Activated T-cell treated with anti-CD3 and anti-CD28 coated beads, Interleukin-2, amount 50 U/mL, for 24 hours (primary cell): ENCODE measurements around the gene ACBD3.

ENCODE experiments used
- DNase-seq: peaks from one replicate; pipeline ENCODE4 v3.0.0-alpha.2; 2020
- H3K27ac Mint-ChIP-seq: 2 replicates; pipeline ENCODE4 v1.8.0; 2020; ENCODE audit warnings: mild to moderate bottlenecking, mixed read lengths
- H3K27me3 Mint-ChIP-seq: 2 replicates; pipeline ENCODE4 v1.8.0; 2020; ENCODE audit warnings: mixed read lengths
- H3K36me3 Mint-ChIP-seq: 2 replicates; pipeline ENCODE4 v1.8.0; 2020; ENCODE audit warnings: low read depth, mixed read lengths
- H3K4me1 Mint-ChIP-seq: 2 replicates; pipeline ENCODE4 v1.8.0; 2020; ENCODE audit warnings: low read depth, mixed read lengths
- H3K4me3 Mint-ChIP-seq: 2 replicates; pipeline ENCODE4 v1.8.0; 2020; ENCODE audit warnings: mild to moderate bottlenecking, moderate library complexity, mixed read lengths
- H3K9me3 Mint-ChIP-seq: 2 replicates; pipeline ENCODE4 v1.8.0; 2020; ENCODE audit warnings: mixed read lengths

ACBD3 gene

DNA sequence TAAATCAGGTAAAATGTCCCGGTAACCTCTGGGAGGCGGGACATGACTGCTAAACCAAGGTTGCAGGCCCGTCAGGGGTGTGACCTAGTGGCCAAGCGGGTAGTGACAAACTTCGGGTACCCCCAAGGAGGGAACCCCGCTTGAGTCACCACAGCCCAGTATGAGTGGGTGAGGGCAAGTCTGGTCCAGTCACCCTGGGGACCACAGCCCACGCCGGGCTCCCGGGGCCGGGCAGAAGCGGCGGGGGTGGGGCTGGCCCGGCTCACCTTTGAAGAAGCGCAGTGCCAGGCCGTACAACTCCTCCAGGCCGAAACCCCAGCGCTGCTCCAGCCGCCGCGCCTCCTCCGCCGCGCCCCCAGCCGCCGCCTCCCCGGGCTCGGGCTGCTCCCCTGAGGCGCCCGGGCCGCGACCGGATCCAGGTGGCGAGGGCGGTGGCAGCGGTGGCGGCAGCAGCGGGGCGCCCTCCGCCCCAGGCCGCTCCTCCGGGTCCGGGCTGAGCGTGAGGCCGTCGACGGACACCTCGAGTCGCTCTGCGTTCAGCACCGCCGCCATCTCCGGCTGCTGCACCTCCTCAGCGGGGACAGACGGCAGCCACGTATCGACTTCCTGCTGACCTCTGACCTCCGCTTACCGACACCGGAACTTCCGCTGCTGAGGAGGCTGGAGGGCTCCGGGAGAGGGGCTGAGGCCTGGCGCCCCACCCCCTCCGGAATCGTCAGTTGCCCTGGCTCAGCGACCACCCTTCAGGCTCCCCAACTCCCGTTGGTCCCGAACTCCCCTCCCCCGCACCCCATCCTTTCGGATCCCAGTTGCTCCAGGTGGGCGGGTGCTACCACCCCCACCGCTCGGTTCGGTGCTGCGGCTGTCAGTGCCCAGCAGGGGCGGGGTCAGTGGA, at the start of gene ACBD3:
ACBD3 (minus strand) TSS at position 618 of the 895 bp plus-strand sequence; CDS start at position 552, 66 bp downstream.
- H3K4me1 Mint-ChIP-seq = peaks cover 40% of the 10 kb centered on the region

DNA sequence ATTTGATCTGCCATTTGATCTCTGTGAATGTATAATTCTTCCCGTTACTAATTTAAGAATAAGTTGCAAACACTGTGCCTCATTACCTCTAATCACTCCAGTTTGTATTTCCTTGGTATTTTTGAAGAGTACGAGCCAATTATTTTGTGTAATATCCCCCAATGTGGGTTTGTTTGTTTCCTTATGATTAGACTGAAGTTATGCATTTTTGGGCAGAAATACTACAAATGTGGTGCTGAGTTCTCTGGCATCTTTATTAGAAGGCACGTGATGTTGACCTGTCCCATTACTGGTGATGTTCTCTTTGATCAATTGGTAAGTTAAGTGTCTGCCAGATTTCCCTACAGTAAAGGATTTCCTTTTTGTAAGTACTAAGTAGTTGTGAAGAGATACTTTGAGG, 47.3 kb upstream of the ACBD3 start:
- H3K27ac Mint-ChIP-seq = no peak overlapping the region
- no peak for DNase-seq
- peaks cover 66% of the 10 kb centered on the region for H3K36me3 Mint-ChIP-seq
- H3K9me3 Mint-ChIP-seq = no peaks in the 10 kb centered on the region
- no peak overlapping the region for H3K4me3 Mint-ChIP-seq
- H3K27me3 Mint-ChIP-seq = no peaks in the 10 kb centered on the region
- no peaks in the 10 kb centered on the region for H3K4me1 Mint-ChIP-seq

More for the DNA sequence above, at the start of gene ACBD3:
- DNase-seq = peak; percentile 89
- peak within 1 kb of the TSS; percentile 92 for H3K4me3 Mint-ChIP-seq
- no peaks in the 10 kb centered on the region for H3K27me3 Mint-ChIP-seq
- no peaks in the 10 kb centered on the region for H3K9me3 Mint-ChIP-seq
- H3K27ac Mint-ChIP-seq = peak within 1 kb of the TSS; percentile 97
- H3K36me3 Mint-ChIP-seq = peaks cover 29% of the 10 kb centered on the region

DNA sequence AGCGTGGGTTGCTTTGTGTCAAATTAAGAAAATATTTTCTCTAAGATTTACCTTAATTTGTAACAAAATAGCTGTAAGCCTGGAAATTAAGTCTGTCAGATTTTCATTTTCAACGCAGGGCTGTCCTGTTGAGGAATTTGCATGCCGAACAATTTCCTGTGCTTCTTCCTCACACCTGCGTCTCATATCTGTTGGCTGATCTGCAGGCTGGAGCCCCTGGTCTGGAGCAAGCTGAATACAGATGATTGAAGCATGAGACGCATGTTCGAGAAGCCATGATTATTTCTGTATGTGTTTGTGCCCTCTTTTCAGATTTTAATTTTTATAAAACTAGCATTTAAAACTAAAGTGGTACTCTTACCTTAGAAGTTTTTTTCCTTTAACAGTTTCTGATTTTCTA, 46.8 kb upstream of the ACBD3 start:
- Mint-ChIP-seq H3K27ac (no peak overlapping the region), H3K4me1 (no peaks in the 10 kb centered on the region), H3K9me3 (no peaks in the 10 kb centered on the region), H3K27me3 (no peaks in the 10 kb centered on the region), H3K4me3 (no peak overlapping the region), H3K36me3 (peaks cover 64% of the 10 kb centered on the region)
- no peak for DNase-seq

DNA sequence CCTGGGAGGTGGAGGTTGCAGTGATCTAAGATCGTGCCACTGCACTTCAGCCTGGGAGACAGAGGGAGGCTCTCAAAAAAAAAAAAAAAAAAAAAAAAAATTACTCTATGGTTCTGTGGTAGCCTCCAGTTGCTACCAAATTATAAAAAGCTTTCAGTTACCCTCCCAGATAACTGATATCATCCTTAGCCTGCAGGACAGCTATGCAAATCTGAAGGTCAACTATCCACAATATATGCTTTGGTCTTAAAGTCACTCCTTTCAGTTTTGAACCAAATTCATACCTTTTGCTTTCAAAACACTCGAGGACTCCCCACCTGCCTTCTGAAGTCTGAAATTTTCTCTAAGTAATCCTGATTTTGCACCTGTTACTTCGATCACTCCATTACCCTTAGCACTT, 40.1 kb upstream of the ACBD3 start:
- DNase-seq = no peak
- H3K27ac Mint-ChIP-seq = no peak overlapping the region
- H3K9me3 Mint-ChIP-seq = no peaks in the 10 kb centered on the region
- H3K4me3 Mint-ChIP-seq = no peak overlapping the region
- peaks cover 38% of the 10 kb centered on the region for H3K27me3 Mint-ChIP-seq
- H3K36me3 Mint-ChIP-seq = peaks cover 13% of the 10 kb centered on the region
- H3K4me1 Mint-ChIP-seq = peaks cover 14% of the 10 kb centered on the region

DNA sequence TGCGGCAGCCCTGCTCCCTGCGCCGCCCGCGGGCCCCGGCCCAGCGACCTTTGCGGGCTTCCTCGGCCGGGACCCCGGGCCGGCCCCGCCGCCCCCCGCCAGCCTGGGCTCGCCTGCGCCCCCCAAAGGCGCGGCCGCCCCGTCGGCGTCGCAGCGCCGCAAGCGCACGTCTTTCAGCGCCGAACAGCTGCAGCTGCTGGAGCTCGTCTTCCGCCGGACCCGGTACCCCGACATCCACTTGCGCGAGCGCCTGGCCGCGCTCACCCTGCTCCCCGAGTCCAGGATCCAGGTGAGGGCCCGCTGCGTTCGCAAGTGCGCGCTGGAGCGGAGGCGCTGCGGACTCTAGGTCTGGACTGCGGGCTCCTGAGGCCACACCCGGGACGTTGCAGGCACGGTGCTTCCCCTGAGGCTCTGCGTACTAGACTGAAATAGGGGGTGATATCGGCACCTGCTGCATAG, 37.3 kb upstream of the ACBD3 start:
- Mint-ChIP-seq H3K9me3 (no peaks in the 10 kb centered on the region), H3K27me3 (peaks cover 44% of the 10 kb centered on the region), H3K27ac (no peak overlapping the region), H3K36me3 (peaks cover 3% of the 10 kb centered on the region), H3K4me1 (peaks cover 14% of the 10 kb centered on the region), H3K4me3 (peak overlapping the region; percentile 78)
- peak; percentile 55 for DNase-seq

DNA sequence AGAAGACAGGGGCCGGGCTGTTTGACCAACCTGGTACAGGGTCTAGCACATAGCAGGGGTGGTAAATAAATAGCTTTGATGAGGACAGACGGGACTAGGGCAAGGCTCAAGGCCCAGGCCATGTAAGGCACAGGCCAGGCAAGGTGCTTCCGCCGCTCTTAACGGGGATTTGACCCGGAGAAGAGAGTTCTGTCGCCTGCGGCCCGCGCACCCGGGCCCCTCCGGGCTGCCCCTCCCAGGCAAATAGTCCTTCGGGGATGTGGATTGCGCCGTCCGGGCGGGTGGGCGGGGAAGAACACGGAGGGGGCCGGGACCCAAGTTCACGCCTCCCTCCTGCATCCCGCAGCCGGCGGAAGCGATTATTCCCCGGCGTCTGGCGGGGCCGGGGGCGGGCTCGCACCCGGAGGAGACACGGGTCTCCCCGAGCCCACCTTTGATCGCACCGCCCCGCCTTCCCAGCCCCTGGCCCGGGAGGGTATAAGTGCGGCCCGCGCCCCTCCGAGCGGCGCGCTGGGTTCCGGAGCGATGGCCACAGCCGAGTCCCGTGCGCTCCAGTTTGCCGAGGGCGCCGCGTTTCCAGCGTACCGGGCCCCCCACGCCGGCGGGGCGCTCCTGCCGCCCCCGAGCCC, 36.7 kb upstream of the ACBD3 start, which contains the start of gene MIXL1:
MIXL1 (plus strand) TSS at position 508 of the 629 bp plus-strand sequence; CDS start at position 526, 18 bp downstream.
- Mint-ChIP-seq H3K9me3 (no peaks in the 10 kb centered on the region), H3K4me3 (peak within 1 kb of the TSS; percentile 78), H3K36me3 (no peaks in the 10 kb centered on the region), H3K27ac (no peak within 1 kb of the TSS), H3K27me3 (peaks cover 44% of the 10 kb centered on the region), H3K4me1 (peaks cover 14% of the 10 kb centered on the region)
- DNase-seq = no peak

DNA sequence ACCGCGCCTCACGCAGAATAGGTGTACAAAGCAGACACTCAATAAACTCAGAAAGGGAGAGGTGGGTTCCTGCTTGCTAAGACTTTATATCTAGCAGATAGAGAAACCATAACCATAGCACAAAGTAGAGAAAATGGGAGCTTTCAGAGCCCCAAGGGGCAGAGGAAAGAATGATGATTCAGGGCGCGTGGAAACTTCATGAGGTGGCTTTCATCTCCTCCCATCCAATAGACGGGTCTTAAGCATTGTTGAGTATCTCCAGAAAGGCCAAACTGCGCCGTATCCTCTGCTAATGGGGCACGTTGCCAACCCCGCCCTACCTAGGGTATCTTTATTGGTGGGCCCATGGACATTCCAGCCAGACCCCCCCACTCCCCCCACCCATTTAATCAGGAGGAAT, 36.1 kb upstream of the ACBD3 start:
- peak overlapping the region; percentile 36 for H3K4me3 Mint-ChIP-seq
- H3K4me1 Mint-ChIP-seq = peaks cover 14% of the 10 kb centered on the region

DNA sequence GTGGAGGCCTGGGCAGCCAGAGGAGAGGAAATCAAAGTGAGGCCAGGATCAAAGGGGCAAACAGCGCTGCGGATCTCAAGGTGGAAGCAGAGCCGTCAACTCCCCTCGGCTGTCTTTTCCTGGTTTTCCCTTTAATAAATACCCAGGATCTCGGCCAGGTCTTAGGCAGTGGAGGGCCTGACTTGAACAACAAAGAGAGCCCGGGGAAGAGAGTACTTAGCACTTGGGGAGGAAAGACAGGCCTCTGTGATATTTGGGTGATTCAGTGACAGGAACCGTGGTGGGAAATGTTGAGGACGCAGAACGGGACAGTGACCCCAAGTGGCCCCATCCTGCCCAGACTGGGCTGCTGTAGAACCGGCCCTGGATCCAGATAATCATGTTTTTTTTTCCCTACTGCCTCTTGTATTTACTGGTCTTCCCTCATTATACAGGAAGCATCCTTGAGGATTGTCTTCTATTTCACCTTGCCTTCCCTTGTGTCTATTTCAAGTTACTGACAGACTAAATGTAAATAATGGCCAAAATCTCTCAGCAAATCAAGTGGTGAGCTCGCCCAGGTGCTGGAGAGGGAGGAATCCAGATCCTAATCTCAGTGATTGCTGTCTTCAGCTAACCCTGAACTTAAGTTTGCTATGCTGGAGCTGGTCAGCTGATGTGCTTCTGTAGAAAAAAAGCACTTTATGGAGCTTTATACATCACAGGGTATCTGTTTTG, 34.1 kb upstream of the ACBD3 start:
- no peak overlapping the region for H3K4me3 Mint-ChIP-seq
- H3K36me3 Mint-ChIP-seq = no peaks in the 10 kb centered on the region
- no peaks in the 10 kb centered on the region for H3K9me3 Mint-ChIP-seq
- no peak for DNase-seq
- peaks cover 14% of the 10 kb centered on the region for H3K4me1 Mint-ChIP-seq
- H3K27ac Mint-ChIP-seq = no peak overlapping the region
- H3K27me3 Mint-ChIP-seq = peaks cover 35% of the 10 kb centered on the region

More for the DNA sequence above, 36.1 kb upstream of the ACBD3 start:
- no peak overlapping the region for H3K27ac Mint-ChIP-seq
- no peaks in the 10 kb centered on the region for H3K36me3 Mint-ChIP-seq
- no peaks in the 10 kb centered on the region for H3K9me3 Mint-ChIP-seq
- H3K27me3 Mint-ChIP-seq = peaks cover 44% of the 10 kb centered on the region
- DNase-seq = no peak

DNA sequence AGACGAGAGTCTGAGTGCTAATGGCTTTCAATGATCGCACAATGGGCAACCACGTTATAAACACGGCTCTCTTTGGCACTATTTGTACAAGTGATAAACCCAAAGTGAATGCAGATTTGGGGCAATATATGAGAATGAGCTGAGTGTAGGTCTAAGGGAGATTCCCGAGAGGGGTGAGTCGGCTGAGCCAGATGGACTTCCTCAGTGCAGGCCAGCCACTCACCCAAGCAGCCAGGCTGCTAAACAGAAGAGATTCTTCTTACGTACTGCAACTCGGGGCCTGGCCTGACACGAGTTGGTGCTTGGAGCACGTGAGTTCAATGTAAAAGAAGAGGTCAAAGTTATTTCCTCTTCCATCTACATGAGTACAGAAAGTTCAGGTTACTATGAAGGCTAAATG, 30.7 kb upstream of the ACBD3 start:
- no peaks in the 10 kb centered on the region for H3K9me3 Mint-ChIP-seq
- H3K27me3 Mint-ChIP-seq = peaks cover 11% of the 10 kb centered on the region
- no peak overlapping the region for H3K27ac Mint-ChIP-seq
- no peak for DNase-seq
- H3K36me3 Mint-ChIP-seq = no peaks in the 10 kb centered on the region
- no peak overlapping the region for H3K4me3 Mint-ChIP-seq
- peaks cover under 1% of the 10 kb centered on the region for H3K4me1 Mint-ChIP-seq

DNA sequence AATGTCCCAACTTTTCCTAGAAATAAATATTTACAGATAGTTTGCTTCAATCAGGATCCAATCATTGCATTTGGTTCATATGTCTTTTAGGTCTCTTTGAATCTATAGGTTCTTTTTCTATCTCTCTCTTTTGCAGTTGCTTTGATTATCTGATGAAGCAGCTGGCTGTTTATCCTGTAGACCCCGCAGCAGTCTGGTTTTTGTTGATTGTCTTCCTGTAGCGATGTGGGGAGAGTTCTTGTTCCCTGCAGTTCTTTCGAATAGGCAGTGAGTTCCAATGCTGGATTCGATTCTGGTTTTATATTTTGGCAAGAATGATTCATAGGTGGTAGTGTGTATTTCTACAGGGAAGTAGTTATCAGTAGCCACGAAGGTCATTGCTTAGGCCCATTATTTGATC, 29.5 kb upstream of the ACBD3 start:
- Mint-ChIP-seq H3K27me3 (peaks cover 3% of the 10 kb centered on the region), H3K4me3 (no peak overlapping the region), H3K9me3 (no peaks in the 10 kb centered on the region), H3K4me1 (no peaks in the 10 kb centered on the region), H3K27ac (no peak overlapping the region), H3K36me3 (no peaks in the 10 kb centered on the region)
- DNase-seq = no peak

DNA sequence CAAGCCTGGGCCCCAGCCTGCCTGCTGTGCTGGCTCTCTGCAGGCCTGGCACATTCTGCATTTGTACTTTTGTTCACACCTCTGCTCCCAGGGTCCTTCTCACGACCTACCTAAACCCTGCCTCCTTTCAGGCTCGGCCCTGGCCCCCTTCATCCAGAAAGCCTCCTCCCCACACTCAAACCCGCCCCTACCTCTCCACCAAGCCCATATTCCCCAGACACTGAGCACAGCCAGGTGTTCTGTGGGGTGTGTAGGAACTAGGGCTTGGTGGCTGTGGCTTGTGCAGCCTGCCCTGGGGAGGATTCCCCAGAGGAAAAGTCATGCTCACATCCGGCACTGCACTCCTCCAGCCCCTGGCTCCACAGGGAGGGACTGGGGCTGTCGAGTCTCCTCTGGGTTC, 28.7 kb upstream of the ACBD3 start:
- Mint-ChIP-seq H3K27ac (no peak overlapping the region), H3K4me3 (no peak overlapping the region), H3K27me3 (no peaks in the 10 kb centered on the region), H3K9me3 (no peaks in the 10 kb centered on the region), H3K4me1 (no peaks in the 10 kb centered on the region), H3K36me3 (no peaks in the 10 kb centered on the region)
- DNase-seq = no peak

DNA sequence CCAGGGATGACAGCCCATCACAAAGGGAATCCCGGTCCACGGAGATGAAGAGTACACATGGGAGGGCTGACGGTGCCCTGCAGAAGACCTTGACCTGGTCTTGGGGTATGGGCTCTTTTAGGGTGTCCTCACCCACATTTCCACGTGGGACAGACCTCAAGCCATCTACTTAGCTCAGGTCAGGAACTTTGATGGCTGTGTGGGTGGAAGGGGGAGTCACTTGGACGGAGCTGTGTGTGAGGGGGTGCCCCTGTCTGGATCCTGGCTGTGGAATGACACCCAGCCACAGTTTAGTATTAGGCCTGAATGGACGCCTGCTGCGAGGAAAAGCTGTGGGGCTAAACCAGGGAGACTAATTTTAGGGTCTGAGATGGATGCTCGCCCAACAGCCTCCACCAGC, 26.0 kb upstream of the ACBD3 start:
- Mint-ChIP-seq H3K4me3 (no peak overlapping the region), H3K27ac (no peak overlapping the region), H3K27me3 (no peaks in the 10 kb centered on the region), H3K36me3 (no peaks in the 10 kb centered on the region), H3K4me1 (no peaks in the 10 kb centered on the region), H3K9me3 (no peaks in the 10 kb centered on the region)
- no peak for DNase-seq

DNA sequence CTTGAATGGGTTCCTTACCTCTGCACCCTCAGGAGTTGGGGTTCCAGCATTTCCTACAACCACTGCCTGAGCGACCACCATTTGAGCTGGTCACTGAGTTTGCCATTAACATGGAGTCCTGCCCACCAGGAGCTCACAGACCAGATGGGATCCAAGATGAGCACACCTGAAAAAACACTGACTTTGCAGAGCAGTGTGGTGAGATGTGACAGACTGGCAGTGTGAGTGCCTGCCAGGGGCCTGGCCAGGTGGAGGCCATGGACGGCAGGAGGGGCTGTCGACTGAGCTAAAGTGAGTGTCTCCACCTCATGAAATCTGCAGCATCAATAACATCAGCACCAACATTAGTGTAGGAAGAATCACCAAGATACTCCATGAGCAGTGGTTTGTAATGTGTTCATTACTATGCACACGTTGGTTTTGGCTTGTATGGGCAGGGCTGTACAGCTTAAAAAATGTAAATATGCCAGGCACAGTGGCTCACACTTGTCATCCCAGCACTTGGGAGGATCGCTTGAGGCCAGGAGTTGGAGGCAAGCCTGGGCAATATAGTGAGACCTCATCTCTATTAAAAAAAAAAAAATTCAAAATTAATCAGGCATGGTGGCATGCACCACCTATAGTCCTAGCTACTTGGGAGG, 24.8 kb upstream of the ACBD3 start:
- Mint-ChIP-seq H3K9me3 (no peaks in the 10 kb centered on the region), H3K4me3 (no peak overlapping the region), H3K27ac (no peak overlapping the region), H3K36me3 (no peaks in the 10 kb centered on the region), H3K27me3 (no peaks in the 10 kb centered on the region), H3K4me1 (no peaks in the 10 kb centered on the region)
- no peak for DNase-seq

DNA sequence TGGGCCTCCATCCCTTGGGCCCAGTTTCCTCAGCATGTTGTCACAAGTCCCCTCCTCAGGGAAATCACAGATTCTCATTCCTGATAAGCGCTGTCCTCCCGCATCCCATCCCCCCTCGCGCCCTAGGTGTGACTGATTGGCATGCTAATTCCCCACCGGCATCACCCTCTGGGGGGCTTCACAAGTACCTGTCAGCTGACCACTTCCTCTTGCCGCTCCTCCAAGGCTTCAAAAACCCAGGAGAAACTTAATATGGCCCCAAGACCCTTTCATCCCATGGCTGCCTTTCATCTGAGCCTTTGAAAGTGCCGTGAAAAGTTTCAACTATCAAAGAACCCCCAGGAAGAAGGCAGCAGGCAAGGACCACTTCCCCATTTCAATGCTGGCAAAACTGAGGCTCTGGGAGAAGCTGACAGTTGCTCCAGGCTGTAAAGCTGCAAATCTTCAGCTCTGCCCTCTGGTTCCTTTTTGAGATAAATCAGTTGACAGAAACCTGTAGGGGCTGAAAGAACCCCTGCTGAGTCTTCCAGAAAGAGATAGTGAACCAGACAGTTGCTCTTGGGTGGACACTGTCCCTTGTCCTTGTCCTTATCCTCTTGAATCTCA, 24.1 kb upstream of the ACBD3 start:
- Mint-ChIP-seq H3K4me1 (no peaks in the 10 kb centered on the region), H3K4me3 (no peak overlapping the region), H3K27me3 (no peaks in the 10 kb centered on the region), H3K36me3 (no peaks in the 10 kb centered on the region), H3K9me3 (no peaks in the 10 kb centered on the region), H3K27ac (no peak overlapping the region)
- DNase-seq = no peak
